ENCODE data around the gene DDX25. TPM values are rescaled to one million over a fixed set of nuclear protein-coding genes. Genes with fewer than 3 reads are reported as not detected.
"Not testable (repeated sequence)": the region's sequence is repeated elsewhere in the genome, so short reads cannot be mapped to it uniquely, and the experiment has no call there.

DDX25 gene
- total RNA-seq = 1.4 and 2.3 TPM in 2 replicates
- long read RNA-seq, full-length matches to known transcripts = 3 of 4 reads
- long read RNA-seq, partial matches to known transcripts = 1 of 4 reads
- long read RNA-seq, other reads (novel, unspliced or antisense) = 0 of 4 reads

DNA sequence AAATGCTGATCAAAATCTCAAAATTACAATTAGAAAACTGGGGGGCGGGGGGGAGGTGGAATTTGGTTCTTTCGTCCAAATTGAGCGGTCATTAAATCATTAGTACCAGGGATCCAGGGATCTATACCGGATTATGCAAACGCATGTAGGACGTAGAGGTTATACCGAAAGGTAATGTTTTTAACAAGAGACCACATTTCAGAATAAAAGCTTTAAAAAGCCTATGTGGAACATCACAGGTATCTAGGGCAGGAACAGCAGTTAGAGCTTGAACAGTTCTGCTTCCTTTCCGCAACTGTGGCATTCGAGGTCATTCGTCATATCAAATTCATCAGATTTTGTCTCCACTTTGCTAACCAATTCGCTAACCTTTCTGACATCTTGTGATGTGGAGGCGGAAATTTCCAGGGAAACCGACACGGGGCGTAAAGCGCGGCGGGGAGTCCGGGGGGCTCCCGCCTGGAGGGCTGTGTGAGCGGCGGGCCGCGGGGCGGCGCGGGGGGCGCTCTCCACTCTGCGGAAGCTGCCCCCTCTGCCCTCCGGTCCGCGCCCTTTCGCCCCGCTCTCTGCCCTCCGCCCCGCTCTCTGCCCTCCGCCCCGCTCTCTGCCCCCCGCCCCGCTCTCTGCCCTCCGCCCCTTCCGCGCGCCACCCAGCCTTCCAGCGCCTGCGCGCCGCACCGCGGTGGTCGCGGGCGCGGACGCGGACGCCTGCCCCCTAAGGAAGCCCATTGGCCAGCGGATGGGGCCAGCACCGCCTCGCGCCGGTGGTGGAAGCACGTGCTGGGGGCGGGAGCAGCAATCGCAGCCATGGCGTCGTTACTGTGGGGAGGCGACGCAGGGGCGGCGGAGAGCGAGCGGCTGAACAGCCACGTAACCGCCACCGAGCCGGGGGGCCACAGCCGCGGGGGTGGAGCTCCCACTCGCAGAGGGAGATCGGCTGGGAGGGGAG lies at the start of gene DDX25:
DDX25 (plus strand) TSS at position 798 of the 949 bp plus-strand sequence; CDS start at position 808, 10 bp downstream.
- TF ChIP-seq CTCF (conservative IDR thresholded peaks at IDR 0.05) = no peak
- H3K36me3 Mint-ChIP-seq (ENCODE audit: low read depth) = peaks cover 8% of the 10 kb centered on the region
- DNase-seq (ENCODE audit: low read depth, low spot score) = peak; percentile 63

DNA sequence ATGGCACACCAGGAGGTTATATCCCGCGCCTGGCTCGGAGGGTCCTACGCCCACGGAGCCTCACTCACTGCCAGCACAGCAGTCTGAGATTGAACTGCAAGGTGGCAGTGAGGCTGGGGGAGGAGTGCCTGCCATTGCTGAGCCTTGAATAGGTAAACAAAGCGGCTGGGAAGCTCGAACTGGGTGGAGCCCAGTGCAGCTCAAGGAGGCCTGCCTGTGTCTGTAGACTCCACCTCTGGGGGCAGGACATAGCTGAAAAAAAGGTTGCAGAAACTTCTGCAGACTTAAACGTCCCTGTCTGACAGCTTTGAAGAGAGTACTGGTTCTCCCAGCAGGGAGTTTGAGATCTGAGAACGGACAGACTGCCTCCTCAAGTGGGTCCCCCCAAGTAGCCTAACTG lies 46.6 kb upstream of the DDX25 start:
- H3K9me3 Mint-ChIP-seq = peaks cover 19% of the 10 kb centered on the region
- not testable (repeated sequence) for H3K4me3 Mint-ChIP-seq; H3K4me1 Mint-ChIP-seq; H3K27ac Mint-ChIP-seq (ENCODE audit: unreplicated experiment); DNase-seq (ENCODE audit: low read depth, low spot score); H3K27me3 Mint-ChIP-seq (ENCODE audit: low read depth)
- H3K36me3 Mint-ChIP-seq (ENCODE audit: low read depth) = peaks cover 31% of the 10 kb centered on the region

More for the DNA sequence above, at the start of gene DDX25:
- H3K9me3 Mint-ChIP-seq = peaks cover 5% of the 10 kb centered on the region
- peak within 1 kb of the TSS; percentile 98 for H3K4me3 Mint-ChIP-seq
- H3K4me1 Mint-ChIP-seq = peaks cover 21% of the 10 kb centered on the region
- H3K27me3 Mint-ChIP-seq (ENCODE audit: low read depth) = peaks cover 41% of the 10 kb centered on the region
- no peak within 1 kb of the TSS for H3K27ac Mint-ChIP-seq (ENCODE audit: unreplicated experiment)

GRCh38 chr11:125862786-125863185 lies 41.5 kb upstream of the DDX25 start:
- not testable (repeated sequence) for H3K4me3 Mint-ChIP-seq; DNase-seq (ENCODE audit: low read depth, low spot score); H3K27me3 Mint-ChIP-seq (ENCODE audit: low read depth); H3K27ac Mint-ChIP-seq (ENCODE audit: unreplicated experiment); H3K4me1 Mint-ChIP-seq
- Mint-ChIP-seq H3K9me3 (peaks cover 16% of the 10 kb centered on the region), H3K36me3 (ENCODE audit: low read depth) (peaks cover 25% of the 10 kb centered on the region)

DNA sequence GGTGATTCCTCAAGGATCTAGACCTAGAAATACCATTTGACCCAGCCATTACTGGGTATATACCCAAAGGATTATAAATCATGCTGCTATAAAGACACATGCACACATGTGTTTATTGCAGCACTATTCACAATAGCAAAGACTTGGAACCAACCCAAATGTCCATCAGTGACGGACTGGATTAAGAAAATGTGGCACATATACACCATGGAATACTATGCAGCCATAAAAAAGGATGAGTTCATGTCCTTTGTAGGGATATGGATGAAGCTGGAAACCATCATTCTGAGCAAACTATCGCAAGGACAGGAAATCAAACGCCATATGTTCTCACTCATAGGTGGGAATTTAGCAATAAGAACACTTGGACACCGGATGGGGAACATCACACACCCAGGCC lies 39.0 kb upstream of the DDX25 start:
- not testable (repeated sequence) for H3K4me3 Mint-ChIP-seq; H3K4me1 Mint-ChIP-seq; H3K27me3 Mint-ChIP-seq (ENCODE audit: low read depth); DNase-seq (ENCODE audit: low read depth, low spot score); H3K9me3 Mint-ChIP-seq; H3K27ac Mint-ChIP-seq (ENCODE audit: unreplicated experiment)
- peaks cover 14% of the 10 kb centered on the region for H3K36me3 Mint-ChIP-seq (ENCODE audit: low read depth)

GRCh38 chr11:125869521-125869920 lies 34.8 kb upstream of the DDX25 start:
- no peak overlapping the region for H3K27ac Mint-ChIP-seq (ENCODE audit: unreplicated experiment)
- DNase-seq (ENCODE audit: low read depth, low spot score) = no peak
- TF ChIP-seq CTCF (conservative IDR thresholded peaks at IDR 0.05) = no peak
- peaks cover 5% of the 10 kb centered on the region for H3K9me3 Mint-ChIP-seq
- peaks cover 10% of the 10 kb centered on the region for H3K4me1 Mint-ChIP-seq
- peaks cover 3% of the 10 kb centered on the region for H3K27me3 Mint-ChIP-seq (ENCODE audit: low read depth)
- H3K4me3 Mint-ChIP-seq = no peak overlapping the region
- peaks cover 6% of the 10 kb centered on the region for H3K36me3 Mint-ChIP-seq (ENCODE audit: low read depth)

DNA sequence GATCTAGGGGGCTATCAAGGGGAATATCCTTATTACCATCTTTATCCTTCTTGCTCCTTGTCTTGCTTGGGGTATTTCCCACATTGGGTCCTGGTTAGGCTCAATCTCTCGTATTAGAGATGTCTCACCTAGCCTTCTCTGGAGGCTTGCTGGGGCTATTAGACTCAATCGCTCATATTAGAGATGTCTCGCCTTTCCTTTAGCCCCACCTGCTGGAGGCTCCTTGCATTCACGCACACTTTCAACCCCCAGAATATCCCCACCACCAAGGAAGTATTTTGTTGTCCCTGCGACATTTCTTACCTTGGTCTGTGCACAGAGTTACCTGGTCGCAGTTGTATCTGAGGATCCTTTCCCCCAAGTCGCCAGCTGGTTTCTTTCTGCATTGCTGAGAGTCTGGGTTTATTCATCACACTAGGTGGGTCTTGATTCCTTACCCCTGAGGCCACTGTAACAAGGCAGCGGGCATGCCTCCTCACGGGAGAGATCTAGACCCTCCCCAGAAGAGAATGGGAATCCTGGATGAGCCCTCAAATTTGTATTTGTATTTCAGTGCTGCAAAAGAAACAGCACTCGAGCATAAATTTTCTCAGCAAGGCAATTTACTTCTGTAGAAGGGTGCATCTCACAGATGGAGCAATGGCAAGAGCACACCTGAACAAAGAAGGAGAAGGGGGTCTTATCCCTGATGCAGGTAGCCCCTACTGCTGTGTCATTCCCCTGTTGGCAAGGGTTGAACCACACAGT lies 32.7 kb upstream of the DDX25 start:
- Mint-ChIP-seq H3K4me3 (no peak overlapping the region), H3K36me3 (ENCODE audit: low read depth) (peaks cover 2% of the 10 kb centered on the region), H3K27me3 (ENCODE audit: low read depth) (peaks cover 5% of the 10 kb centered on the region), H3K4me1 (peaks cover 11% of the 10 kb centered on the region), H3K27ac (ENCODE audit: unreplicated experiment) (no peak overlapping the region), H3K9me3 (peaks cover 2% of the 10 kb centered on the region)
- DNase-seq (ENCODE audit: low read depth, low spot score) = peak; percentile 65
- peak; percentile 62 for TF ChIP-seq CTCF (conservative IDR thresholded peaks at IDR 0.05)

All from neural crest cell (in vitro differentiated cells).